K562 (cell line): ENCODE measurements around the gene EXOC4. TPM values are rescaled to one million over a fixed set of nuclear protein-coding genes. Genes with fewer than 3 reads are reported as not detected.

Source experiments
- ATAC-seq: fragments of 200-7000 bp; cut with Tn5 transposase; 3 replicates; pipeline ENCODE4 v1.9.1; 2020; ENCODE audit warnings: moderate library complexity
- BruUV-seq: library from RNA; stranded (reverse); fragments of 400-500 nt; replicated peaks from 2 replicates; lab custom pipeline; 2021; lab: Mats Ljungman, UMichigan
- CTCF ChIA-PET: fragments of 300-600 bp; formaldehyde crosslinking; extraction: SDS; loops from one replicate; lab custom pipeline; 2021; ENCODE audit warnings: low intra/inter-chr PET ratio; lab: Yijun Ruan, JAX
- POLR2A ChIA-PET: fragments of 300-600, 350-650 bp; sonication (Branson Sonifier 250); formaldehyde crosslinking; extraction: SDS; loops from one replicate; lab custom pipeline; 2021; ENCODE audit warnings: antibody characterized with exemption, inconsistent platforms; lab: Yijun Ruan, JAX
- DNase-seq, 4 experiments: peaks; one replicate each; pipeline versions ENCODE4 v3.0.0 to v3.0.0-alpha.2; 2011 to 2018; ENCODE audit warnings: low spot score in 3 of 4, mixed read lengths in 3 of 4; ENCODE audit errors: extremely low read depth in 1 of 4
- FAIRE-seq: peaks from 2 replicates; lab custom pipeline; 2011; peaks lifted over from hg19 to GRCh38; lab: Jason Lieb, UNC
- H2AFZ ChIP-seq: 2 replicates; pipeline ENCODE4 v1.6.0; 2011; ENCODE audit warnings: low read depth, low read length, control low read depth, inconsistent platforms
- H3K27ac ChIP-seq: fragments of 200-600 bp; 3 replicates; pipeline ENCODE4 v1.8.0; 2011; ENCODE audit warnings: low read depth, mild to moderate bottlenecking, control low read depth, inconsistent platforms, low read length, moderate library complexity, mixed read lengths; ENCODE audit errors: extremely low read depth
- H3K27me3 ChIP-seq, 2 experiments: fragments of 300-600 bp in 1 of 2; 2 replicates in 1 of 2; 3 replicates in 1 of 2; pipeline versions ENCODE4 v1.6.0 to v1.8.0; 2011; ENCODE audit warnings: inconsistent platforms in 2 of 2, low read length in 2 of 2, mild to moderate bottlenecking in 1 of 2, mixed read lengths in 1 of 2, moderate library complexity in 1 of 2; ENCODE audit not compliant: control insufficient read depth in 2 of 2, insufficient read depth in 2 of 2
- H3K36me3 ChIP-seq: fragments of 300-600 bp; 3 replicates; pipeline ENCODE4 v1.8.0; 2011; ENCODE audit warnings: mild to moderate bottlenecking, low read length, inconsistent platforms; ENCODE audit not compliant: control insufficient read depth, insufficient read depth
- H3K4me1 ChIP-seq, 2 experiments: fragments of 200-600 bp in 1 of 2; replicated peaks in 1 of 2; 2 replicates in 1 of 2; 3 replicates in 1 of 2; pipeline versions ENCODE4 v1.5.1 to v1.8.0; 2011; ENCODE audit warnings: inconsistent platforms in 2 of 2, low read length in 2 of 2, mild to moderate bottlenecking in 1 of 2, mixed read lengths in 1 of 2, moderate library complexity in 1 of 2; ENCODE audit not compliant: control insufficient read depth in 2 of 2, insufficient read depth in 2 of 2
- H3K4me2 ChIP-seq: 2 replicates; pipeline ENCODE4 v1.6.1; 2011; ENCODE audit warnings: low read length, control low read depth, inconsistent platforms, mixed read lengths; ENCODE audit not compliant: insufficient read depth
- H3K4me3 ChIP-seq: fragments of 200-600 bp; sonication (generic), shearing (Covaris generic); 2 replicates; pipeline ENCODE4 v1.5.1; 2016; ENCODE audit warnings: control low read depth, inconsistent platforms
- H3K79me2 ChIP-seq: fragments of 200-600 bp; 3 replicates; pipeline ENCODE4 v1.8.0; 2011; ENCODE audit warnings: low read length, inconsistent platforms; ENCODE audit not compliant: control insufficient read depth, insufficient read depth
- H3K9ac ChIP-seq, 2 experiments: 2 replicates each; pipeline versions ENCODE4 v1.6.0 to v1.6.1; 2011; ENCODE audit warnings: low read depth in 2 of 2, low read length in 2 of 2, control low read depth in 1 of 2, inconsistent platforms in 1 of 2, mild to moderate bottlenecking in 1 of 2, mixed read lengths in 1 of 2; ENCODE audit not compliant: insufficient read depth in 1 of 2
- H3K9me1 ChIP-seq: one replicate; pipeline ENCODE4 v1.6.0; 2011; ENCODE audit warnings: inconsistent platforms, mild to moderate bottlenecking, low read length, moderate library complexity; ENCODE audit not compliant: control insufficient read depth, insufficient read depth
- H3K9me3 ChIP-seq: replicated peaks from 2 replicates; pipeline ENCODE4 v1.5.1; 2011; ENCODE audit warnings: low read depth, low read length, inconsistent platforms; ENCODE audit not compliant: control insufficient read depth, insufficient read depth
- H4K20me1 ChIP-seq: replicated peaks from 2 replicates; pipeline ENCODE4 v1.6.1; 2011; ENCODE audit warnings: low read length, inconsistent platforms, mixed read lengths; ENCODE audit not compliant: control insufficient read depth, insufficient read depth
- CTCF ChIP-seq, 3 experiments: IDR thresholded peaks in 2 of 3; conservative IDR thresholded peaks in 1 of 3; 2 replicates each; pipeline ENCODE4 v1.5.1; 2011 to 2012; ENCODE audit warnings: low read length in 3 of 3, mild to moderate bottlenecking in 3 of 3, control low read depth in 2 of 3, improper control_type of control experiment in 1 of 3, inconsistent platforms in 1 of 3, low read depth in 1 of 3, mixed read lengths in 1 of 3, moderate library complexity in 1 of 3; ENCODE audit not compliant: insufficient read depth in 2 of 3
- FOXA3 ChIP-seq, 2 experiments: fragments of 450-650 bp in 1 of 2; sonication (generic) in 1 of 2; formaldehyde crosslinking; IDR thresholded peaks in 1 of 2; conservative IDR thresholded peaks in 1 of 2; 2 replicates each; pipeline versions ENCODE4 v1.4.0 to v1.8.0; 2020 to 2022; ENCODE audit warnings: mild to moderate bottlenecking in 2 of 2, missing genetic modification reagents in 1 of 2
- KLF16 ChIP-seq: IDR thresholded peaks from 2 replicates; pipeline ENCODE4 v1.6.1; 2016; ENCODE audit warnings: antibody characterized with exemption
- MBD2 ChIP-seq: sonication (generic); IDR thresholded peaks from 2 replicates; pipeline ENCODE4 v1.6.1; 2016; ENCODE audit warnings: low read depth, borderline replicate concordance
- NFATC3 ChIP-seq: fragments of 450-650 bp; IDR thresholded peaks from 2 replicates; pipeline ENCODE4 v1.6.1; 2017; ENCODE audit warnings: mild to moderate bottlenecking
- NFE2L1 ChIP-seq: fragments of 450-650 bp; IDR thresholded peaks from 2 replicates; pipeline ENCODE4 v1.6.1; 2016; ENCODE audit warnings: missing genetic modification characterization, low read depth, mild to moderate bottlenecking, missing compliant biosample characterization, moderate library complexity, borderline replicate concordance
- PKNOX1 ChIP-seq: fragments of 450-650 bp; IDR thresholded peaks from 2 replicates; pipeline ENCODE4 v1.6.1; 2016
- PURB ChIP-seq: sonication (generic); formaldehyde crosslinking; IDR thresholded peaks from 2 replicates; pipeline ENCODE4 v1.9.0; 2021; ENCODE audit warnings: low read depth, mild to moderate bottlenecking, missing genetic modification reagents
- SFPQ ChIP-seq: fragments of 200-400 bp; formaldehyde crosslinking; IDR thresholded peaks from 2 replicates; pipeline ENCODE4 v1.6.1; 2017; ENCODE audit warnings: mild to moderate bottlenecking, low read depth, low read length, moderate library complexity
- TAF7 ChIP-seq: fragments of 450-650 bp; IDR thresholded peaks from 2 replicates; pipeline ENCODE4 v1.6.1; 2016; ENCODE audit warnings: missing genetic modification characterization, missing compliant biosample characterization
- USF2 ChIP-seq: sonication (generic); formaldehyde crosslinking; IDR thresholded peaks from 2 replicates; pipeline ENCODE4 v1.5.0; 2020; ENCODE audit warnings: missing genetic modification reagents
- ZNF785 ChIP-seq: fragments of 250-450 bp; sonication (Bioruptor Pico); IDR thresholded peaks from 2 replicates; pipeline ENCODE4 v1.4.0; 2020; ENCODE audit warnings: mild to moderate bottlenecking
- WGBS: fragments of 100-300 bp; shearing (Covaris generic); methylation state at CpG from one replicate; pipeline ENCODE4 v1.1.6; 2016; ENCODE audit warnings: low coverage, mixed read lengths; ENCODE audit not compliant: insufficient coverage; ENCODE audit errors: missing lambda C conversion rate; 5-methylcytosine and 5-hydroxymethylcytosine counted together
- in situ Hi-C: fragments of 300-500 bp; cut with MboI; formaldehyde crosslinking; loops from 4 replicates; pipeline ENCODE4 v1.15.0; 2018; ENCODE audit warnings: inconsistent platforms, mixed read lengths
- intact Hi-C: fragments of 100-400 bp; cut with micrococcal nuclease; formaldehyde crosslinking; loops from 2 replicates; pipeline ENCODE4 v1.14.2; 2022
- polyA plus RNA-seq, 8 experiments: library from polyadenylated mRNA; depleted of rRNA in 4 of 8; stranded (reverse) in 5 of 8; unstranded in 3 of 8; fragments of >200 nt; fragmentation: Nextera tagmentation in 2 of 8; fragmentation: Illumina TruSeq in 1 of 8; extraction: Ambion mirVana in 2 of 8; extraction: Trizol in 1 of 8; gene quantifications; 2 replicates each; pipeline versions ENCODE4 v1.2.1 to v1.2.3, GENCODE V29; 2011 to 2014; ENCODE audit warnings: inconsistent platforms in 1 of 8, missing spikeins in 1 of 8
- total RNA-seq, 7 experiments: library from RNA; depleted of rRNA in 6 of 7; stranded (reverse); fragments of >200 nt in 6 of 7; fragmentation: Illumina TruSeq in 2 of 7; extraction: Trizol in 2 of 7; gene quantifications; 2 replicates each; pipeline versions ENCODE4 v1.2.1 to v1.2.3, GENCODE V29; 2011 to 2021; ENCODE audit warnings: low replicate concordance in 1 of 7

The EXOC4 gene
- total and polyA plus RNA-seq, 9 of the 15 experiments (the other 6 are each of a cell fraction or from before 2014, with no cell fraction given), result 18.5 to 73.1 (median 46.6) TPM

DNA sequence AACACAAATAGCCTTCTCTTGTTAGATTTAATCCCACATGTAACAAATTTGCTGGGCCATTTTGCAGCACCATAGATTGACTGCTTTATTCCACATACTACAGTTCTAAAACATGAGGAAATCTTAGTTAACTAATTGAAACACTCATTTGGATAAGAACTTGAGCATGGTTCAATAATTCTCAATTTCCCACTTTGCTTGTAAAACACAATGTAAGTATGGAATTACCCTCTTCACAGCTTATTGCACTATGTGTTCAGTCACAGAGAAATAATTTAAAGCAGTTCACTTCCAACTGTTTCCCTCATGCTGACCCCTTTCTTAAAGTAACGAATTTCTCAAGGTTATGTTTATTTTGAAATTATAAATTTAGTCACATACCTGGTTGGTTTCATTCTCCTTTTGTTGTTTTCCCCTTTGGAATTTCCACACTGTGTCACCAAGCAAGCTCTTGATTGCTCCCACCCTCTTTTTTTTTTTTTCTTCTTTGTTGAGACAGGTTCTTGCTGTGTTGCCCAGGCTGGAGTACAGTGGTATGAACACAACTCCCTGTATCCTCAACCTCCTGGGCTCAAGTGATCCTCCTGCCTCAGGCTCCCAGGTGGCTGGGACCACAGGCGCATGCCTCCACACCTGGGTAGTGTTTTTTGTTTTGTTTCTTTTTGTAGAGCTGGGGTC is 425.4 kb downstream of the EXOC4 start:
- no peaks in the 10 kb centered on the region for H3K36me3 ChIP-seq
- H3K9me3 ChIP-seq, result no peaks in the 10 kb centered on the region
- 56% methylated on average over 2 of the region's 2 CpGs for WGBS
- H3K4me2 ChIP-seq, result no peak overlapping the region
- H3K27ac ChIP-seq, result no peak overlapping the region
- H3K9me1 ChIP-seq, result no peaks in the 10 kb centered on the region
- peaks cover 0 to 4% of the 10 kb centered on the region in 2 experiments; a peak in 2 of 5 replicates for H3K4me1 ChIP-seq
- no peaks in the 10 kb centered on the region for H4K20me1 ChIP-seq
- no peak for DNase-seq
- no peaks in the 10 kb centered on the region for H3K27me3 ChIP-seq
- ChIA-PET CTCF (no interaction called here), POLR2A (interaction anchor here (1.8 kb wide), 1 partner anchor 8 kb away, joined by 4 read pairs; no protein-coding TSS in a partner anchor)
- no peak overlapping the region for H3K4me3 ChIP-seq
- H3K9ac ChIP-seq, result no peak overlapping the region
- no peak for FAIRE-seq
- H3K79me2 ChIP-seq, result no peaks in the 10 kb centered on the region
- TF ChIP-seq PURB (no peak), NFE2L1 (tag) (no peak), NFATC3 (no peak), ZNF785 (CRISPR knock-in tag) (no peak), SFPQ (no peak), FOXA3 (CRISPR knock-in tag; conservative IDR thresholded peaks at IDR 0.05 in 1 of 2, IDR thresholded peaks at IDR 0.05 in 1 of 2) (no peak), TAF7 (no peak), USF2 (CRISPR knock-in tag) (no peak), CTCF (IDR thresholded peaks at IDR 0.05 in 2 of 3, conservative IDR thresholded peaks at IDR 0.05 in 1 of 3; ENCODE audit: insufficient read depth in 2 of 3, low read depth in 1 of 3, low read length in 3 of 3) (no peak), KLF16 (no peak), MBD2 (no peak), PKNOX1 (no peak)
- ATAC-seq, result no peak
- BruUV-seq, result no TSS peak
- H2AFZ ChIP-seq, result no peak overlapping the region
- in situ Hi-C loops (no loop called here), intact Hi-C loops (no loop called here)
